OCI-LY1 (cell line): ENCODE measurements around the gene CLIC1.

ENCODE experiments used
- H2AFZ ChIP-seq: fragments of 200-600 bp; sonication (generic), shearing (Covaris generic); 2 replicates; pipeline ENCODE4 v1.6.0; 2014; ENCODE audit warnings: antibody characterized with exemption, mild to moderate bottlenecking, low read length
- H3F3A ChIP-seq: fragments of 200-600 bp; sonication (generic), shearing (Covaris generic); 2 replicates; pipeline ENCODE4 v1.6.0; 2014; ENCODE audit warnings: mild to moderate bottlenecking, antibody characterized with exemption, low read length, moderate library complexity; ENCODE audit not compliant: insufficient read depth
- H3K27ac ChIP-seq: fragments of 200-600 bp; sonication (generic); 2 replicates; pipeline ENCODE4 v1.5.1; 2014; ENCODE audit warnings: low read length, mixed run types, mild to moderate bottlenecking, low read depth; ENCODE audit not compliant: poor library complexity, severe bottlenecking
- H3K27me3 ChIP-seq: fragments of 200-600 bp; sonication (generic); 2 replicates; pipeline ENCODE4 v1.6.0; 2014; ENCODE audit warnings: antibody characterized with exemption, mild to moderate bottlenecking, low read length, moderate library complexity; ENCODE audit not compliant: insufficient read depth
- H3K36me3 ChIP-seq: fragments of 200-600 bp; sonication (generic); 2 replicates; pipeline ENCODE4 v1.6.1; 2014; ENCODE audit warnings: mild to moderate bottlenecking, antibody characterized with exemption, low read length, moderate library complexity, mixed read lengths; ENCODE audit not compliant: insufficient read depth
- H3K4me1 ChIP-seq: fragments of 200-600 bp; sonication (generic); 2 replicates; pipeline ENCODE4 v1.5.1; 2014; ENCODE audit warnings: mild to moderate bottlenecking, low read length, moderate library complexity; ENCODE audit not compliant: insufficient read depth, severe bottlenecking
- H3K4me2 ChIP-seq: fragments of 200-600 bp; sonication (generic), shearing (Covaris generic); 2 replicates; pipeline ENCODE4 v1.6.1; 2014; ENCODE audit warnings: low read length
- H3K4me3 ChIP-seq: fragments of 200-600 bp; sonication (generic); 2 replicates; pipeline ENCODE4 v1.5.1; 2014; ENCODE audit warnings: low read length, low read depth, mild to moderate bottlenecking, mixed read lengths; ENCODE audit not compliant: poor library complexity, severe bottlenecking
- H3K79me2 ChIP-seq: fragments of 200-600 bp; shearing (Covaris generic); 2 replicates; pipeline ENCODE4 v1.6.1; 2016; ENCODE audit warnings: mixed run types, low read length, mixed read lengths; ENCODE audit not compliant: insufficient read depth
- H3K9ac ChIP-seq: fragments of 200-600 bp; sonication (generic), shearing (Covaris generic); 2 replicates; pipeline ENCODE4 v1.6.1; 2014; ENCODE audit warnings: mild to moderate bottlenecking, low read length, mixed read lengths
- H3K9me2 ChIP-seq: fragments of 200-600 bp; sonication (generic), shearing (Covaris generic); 2 replicates; pipeline ENCODE4 v1.6.1; 2014; ENCODE audit warnings: low read depth, mild to moderate bottlenecking, low read length, mixed read lengths
- H3K9me3 ChIP-seq: fragments of 200-600 bp; shearing (Covaris generic); 2 replicates; pipeline ENCODE4 v1.6.1; 2014; ENCODE audit warnings: low read length, mixed read lengths
- H4K20me1 ChIP-seq: fragments of 200-600 bp; sonication (generic), shearing (Covaris generic); 2 replicates; pipeline ENCODE4 v1.6.0; 2016; ENCODE audit warnings: mild to moderate bottlenecking, low read length; ENCODE audit not compliant: insufficient read depth
- CTCF ChIP-seq: fragments of 200-600 bp; sonication (generic), shearing (Covaris generic); IDR thresholded peaks from 2 replicates; pipeline ENCODE4 v1.5.1; 2017; ENCODE audit warnings: mild to moderate bottlenecking, antibody characterized with exemption, low read length, moderate library complexity, mixed read lengths
- EZH2 ChIP-seq: fragments of 200-600 bp; sonication (generic), shearing (Covaris generic); IDR thresholded peaks from 2 replicates; pipeline ENCODE4 v1.8.0; 2017; ENCODE audit warnings: borderline replicate concordance, mixed run types, mild to moderate bottlenecking, antibody characterized with exemption, low read length, moderate library complexity, mixed read lengths

Gene CLIC1

GRCh38 chr6:31722173-31722572 is 14.2 kb downstream of the CLIC1 start:
- no peak for TF ChIP-seq CTCF
- no peak for TF ChIP-seq EZH2
- Histone ChIP-seq H2AFZ (no peak overlapping the region), H3K4me3 (no peak overlapping the region), H3K9ac (no peak overlapping the region), H4K20me1 (no peaks in the 10 kb centered on the region), H3K36me3 (peaks cover 8% of the 10 kb centered on the region; the same call in 1 of the 2 replicates), H3K4me1 (peaks cover 8% of the 10 kb centered on the region), H3K9me3 (no peaks in the 10 kb centered on the region), H3K4me2 (no peak overlapping the region), H3F3A (0 out of 2 replicates have a peak, but pooled peaks cover under 1% of the 10 kb centered on the region), H3K27me3 (0 out of 2 replicates have a peak, but pooled peaks cover 3% of the 10 kb centered on the region), H3K79me2 (no peaks in the 10 kb centered on the region), H3K27ac (no peak overlapping the region), H3K9me2 (no peaks in the 10 kb centered on the region)

- Histone ChIP-seq H3K4me3 (no peak within 1 kb of the TSS), H3K9me3 (no peaks in the 10 kb centered on the region), H4K20me1 (no peaks in the 10 kb centered on the region), H3K9ac (no peak within 1 kb of the TSS), H2AFZ (no peak within 1 kb of the TSS), H3K27ac (no peak within 1 kb of the TSS), H3K9me2 (no peaks in the 10 kb centered on the region), H3K4me2 (no peak within 1 kb of the TSS), H3K79me2 (no peaks in the 10 kb centered on the region), H3F3A (0 out of 2 replicates have a peak, but pooled peaks cover 4% of the 10 kb centered on the region), H3K36me3 (peaks cover 8% of the 10 kb centered on the region; the same call in 1 of the 2 replicates), H3K4me1 (peaks cover 1% of the 10 kb centered on the region), H3K27me3 (0 out of 2 replicates have a peak, but pooled peaks cover 3% of the 10 kb centered on the region)
- TF ChIP-seq EZH2 (no peak), CTCF (no peak)
These were observed 14.8 kb downstream of the CLIC1 start, which contains the start of gene LY6G6C for GRCh38 chr6:31721351-31722020. Gene LY6G6C (minus strand): TSS chr6:31721746. CDS start chr6:31721679, 67 bp downstream.

GRCh38 chr6:31720196-31720770 is 16.0 kb downstream of the CLIC1 start:
- TF ChIP-seq EZH2 (no peak), CTCF (no peak)
- H3K9ac ChIP-seq = no peak overlapping the region

More at GRCh38 chr6:31720196-31720770, 16.0 kb downstream of the CLIC1 start:
- no peaks in the 10 kb centered on the region for H3K9me3 ChIP-seq
- no peak overlapping the region for H3K27ac ChIP-seq
- H3F3A ChIP-seq = 0 out of 2 replicates have a peak, but pooled peaks cover 4% of the 10 kb centered on the region
- no peaks in the 10 kb centered on the region for H4K20me1 ChIP-seq
- no peaks in the 10 kb centered on the region for H3K79me2 ChIP-seq
- H3K27me3 ChIP-seq = peaks cover 3% of the 10 kb centered on the region; the same call in 1 of the 2 replicates
- no peak overlapping the region for H3K4me2 ChIP-seq
- H2AFZ ChIP-seq = no peak overlapping the region
- no peaks in the 10 kb centered on the region for H3K36me3 ChIP-seq
- H3K4me3 ChIP-seq = no peak overlapping the region
- no peaks in the 10 kb centered on the region for H3K9me2 ChIP-seq
- H3K4me1 ChIP-seq = no peaks in the 10 kb centered on the region
